Cardiac ventricle fibroblast (primary cell): Measurements from ENCODE around the gene API5. TPM values are rescaled to one million over a fixed set of nuclear protein-coding genes. Genes with fewer than 3 reads are reported as not detected.

Source experiments
- total RNA-seq: library from RNA; depleted of rRNA; stranded (reverse); fragments of >200 nt; gene quantifications from 2 replicates; pipeline ENCODE4 v1.2.3, GENCODE V29; 2015

Gene API5
- 41.2 and 53.6 TPM in 2 replicates for total RNA-seq

GRCh38 chr11:43311791-43312607 is at the start of gene API5:
TSS of gene API5 (plus strand) at chr11:43311996. CDS start at chr11:43312128, 132 bp downstream.

GRCh38 chr11:43358801-43359421 is 47.1 kb downstream of the API5 start, which contains the start of gene TTC17:
TSS of gene TTC17 (plus strand) at chr11:43358920. CDS start at chr11:43358955, 35 bp downstream.

Other genes with a start within 250 kb of the API5 start
- 36.4 and 45.7 TPM in 2 replicates for gene TTC17, start 46.9 kb downstream of the API5 start, total RNA-seq